IMR-90 (cell line): Measurements from ENCODE around the gene ZNF571. TPM values are rescaled to one million over a fixed set of nuclear protein-coding genes. Genes with fewer than 3 reads are reported as not detected.

Source experiments
- ATAC-seq: fragments of 200-7000 bp; cut with Tn5 transposase; 2 replicates; pipeline ENCODE4 v1.9.1; 2020; ENCODE audit warnings: low read depth, mild to moderate bottlenecking, moderate library complexity
- BruUV-seq: library from RNA; stranded (reverse); fragments of 400-500 nt; replicated peaks from 2 replicates; lab custom pipeline; 2021; lab: Mats Ljungman, UMichigan
- CTCF ChIA-PET: fragments of 300-600 bp; formaldehyde crosslinking; extraction: SDS; loops from one replicate; lab custom pipeline; 2021; ENCODE audit warnings: antibody characterized with exemption; lab: Yijun Ruan, JAX
- POLR2A ChIA-PET: fragments of 300-600 bp; sonication (Branson Sonifier 250); formaldehyde crosslinking; loops from one replicate; lab custom pipeline; 2022; ENCODE audit warnings: antibody characterized with exemption; ENCODE audit not compliant: unreplicated experiment; lab: Charles Lee
- DNase-seq: peaks from one replicate; pipeline ENCODE4 v3.0.0; 2013
- H2AFZ ChIP-seq: replicated peaks from 2 replicates; pipeline ENCODE3; 2013; ENCODE audit warnings: low read length, mild to moderate bottlenecking; ENCODE audit not compliant: poor library complexity
- H2AK5ac ChIP-seq: 2 replicates; pipeline ENCODE4 v1.6.1; 2013; ENCODE audit warnings: low read depth, low read length, inconsistent platforms
- H2AK9ac ChIP-seq: replicated peaks from 2 replicates; pipeline ENCODE3; 2013; ENCODE audit warnings: mild to moderate bottlenecking, low read depth, low read length, moderate library complexity; ENCODE audit not compliant: poor library complexity
- H2BK120ac ChIP-seq: 2 replicates; pipeline ENCODE4 v1.6.1; 2013; ENCODE audit warnings: low read depth, low read length, inconsistent platforms
- H2BK15ac ChIP-seq: 3 replicates; pipeline ENCODE4 v1.6.1; 2013; ENCODE audit warnings: low read depth, low read length, inconsistent platforms
- H2BK20ac ChIP-seq: 2 replicates; pipeline ENCODE4 v1.6.1; 2013; ENCODE audit warnings: low read depth, mild to moderate bottlenecking, inconsistent platforms, low read length, moderate library complexity
- H2BK5ac ChIP-seq: 2 replicates; pipeline ENCODE4 v1.6.1; 2013; ENCODE audit warnings: mild to moderate bottlenecking, low read depth, low read length, inconsistent platforms; ENCODE audit not compliant: poor library complexity, severe bottlenecking
- H3K14ac ChIP-seq: replicated peaks from 2 replicates; pipeline ENCODE4 v1.6.1; 2013; ENCODE audit warnings: low read depth, low read length, inconsistent platforms
- H3K18ac ChIP-seq: 2 replicates; pipeline ENCODE4 v1.6.1; 2013; ENCODE audit warnings: low read depth, low read length, control low read depth
- H3K23ac ChIP-seq: 2 replicates; pipeline ENCODE4 v1.6.1; 2013; ENCODE audit warnings: low read depth, low read length, inconsistent platforms
- H3K27ac ChIP-seq: 2 replicates; pipeline ENCODE4 v1.5.1; 2013; ENCODE audit warnings: mild to moderate bottlenecking, control low read depth, low read length; ENCODE audit not compliant: insufficient read depth
- H3K27me3 ChIP-seq: 2 replicates; pipeline ENCODE4 v1.6.1; 2013; ENCODE audit warnings: low read length; ENCODE audit not compliant: control insufficient read depth, insufficient read depth
- H3K36me3 ChIP-seq: 2 replicates; pipeline ENCODE4 v1.6.1; 2013; ENCODE audit warnings: low read length, mixed read lengths; ENCODE audit not compliant: control insufficient read depth, insufficient read depth
- H3K4ac ChIP-seq: 2 replicates; pipeline ENCODE4 v1.6.1; 2013; ENCODE audit warnings: low read depth, low read length, inconsistent platforms
- H3K4me1 ChIP-seq: 2 replicates; pipeline ENCODE4 v1.6.1; 2013; ENCODE audit warnings: low read length, mixed read lengths; ENCODE audit not compliant: control insufficient read depth, insufficient read depth
- H3K4me2 ChIP-seq: 2 replicates; pipeline ENCODE4 v1.6.1; 2013; ENCODE audit warnings: low read depth, mild to moderate bottlenecking, control low read depth, low read length, moderate library complexity
- H3K4me3 ChIP-seq: 2 replicates; pipeline ENCODE4 v1.5.1; 2013; ENCODE audit warnings: low read depth, mild to moderate bottlenecking, control low read depth, low read length, moderate library complexity; ENCODE audit not compliant: insufficient read depth
- H3K56ac ChIP-seq: 2 replicates; pipeline ENCODE4 v1.6.1; 2013; ENCODE audit warnings: low read length, inconsistent platforms; ENCODE audit not compliant: insufficient read depth; ENCODE audit errors: extremely low read depth
- H3K79me1 ChIP-seq, 2 experiments: 2 replicates each; pipeline ENCODE4 v1.6.1; 2013; ENCODE audit warnings: low read length in 2 of 2, inconsistent platforms in 1 of 2, low read depth in 1 of 2
- H3K9ac ChIP-seq: 2 replicates; pipeline ENCODE4 v1.6.1; 2013; ENCODE audit warnings: low read depth, low read length, control low read depth
- H3K9me1 ChIP-seq: 2 replicates; pipeline ENCODE4 v1.6.1; 2013; ENCODE audit warnings: low read length, inconsistent platforms; ENCODE audit not compliant: insufficient read depth
- H3K9me3 ChIP-seq: 2 replicates; pipeline ENCODE4 v1.6.1; 2013; ENCODE audit warnings: low read length; ENCODE audit not compliant: control insufficient read depth, insufficient read depth
- H4K20me1 ChIP-seq: 2 replicates; pipeline ENCODE4 v1.6.1; 2013; ENCODE audit warnings: low read length, inconsistent platforms; ENCODE audit not compliant: insufficient read depth
- H4K5ac ChIP-seq: 2 replicates; pipeline ENCODE4 v1.6.1; 2013; ENCODE audit warnings: mild to moderate bottlenecking, low read depth, low read length, control low read depth
- H4K8ac ChIP-seq, 2 experiments: 2 replicates each; pipeline ENCODE4 v1.6.1; 2013; ENCODE audit warnings: low read depth in 2 of 2, low read length in 2 of 2, control low read depth in 1 of 2, inconsistent platforms in 1 of 2
- H4K91ac ChIP-seq: 2 replicates; pipeline ENCODE4 v1.6.1; 2013; ENCODE audit warnings: low read depth, low read length, inconsistent platforms; ENCODE audit not compliant: insufficient read depth
- BHLHE40 ChIP-seq: fragments of 150-350 bp; IDR thresholded peaks from 2 replicates; pipeline ENCODE4 v1.6.1; 2016; ENCODE audit warnings: mild to moderate bottlenecking, low read depth, low read length
- CTCF ChIP-seq: conservative IDR thresholded peaks from 2 replicates; pipeline ENCODE4 v1.5.1; 2012; ENCODE audit warnings: mild to moderate bottlenecking, low read depth, low read length, improper control_type of control experiment
- FOS ChIP-seq: fragments of 150-350 bp; IDR thresholded peaks from 2 replicates; pipeline ENCODE4 v1.6.1; 2016; ENCODE audit warnings: low read depth, low read length
- RAD21 ChIP-seq: IDR thresholded peaks from 2 replicates; pipeline ENCODE4 v1.6.1; 2012; ENCODE audit warnings: low read length, improper control_type of control experiment
- RCOR1 ChIP-seq: IDR thresholded peaks from 2 replicates; pipeline ENCODE4 v1.6.1; 2012; ENCODE audit warnings: mild to moderate bottlenecking, low read length, improper control_type of control experiment; ENCODE audit not compliant: insufficient replicate concordance
- SMC3 ChIP-seq: fragments of 150-350 bp; IDR thresholded peaks from 2 replicates; pipeline ENCODE4 v1.6.1; 2016; ENCODE audit warnings: low read depth, mild to moderate bottlenecking, antibody characterized with exemption, low read length, moderate library complexity
- WGBS, 2 experiments: methylation state at CpG; one replicate each; pipeline versions ENCODE4 v1.1.5 to v1.1.7; 2013; ENCODE audit warnings: missing lambda C conversion rate in 2 of 2; ENCODE audit not compliant: insufficient read length in 1 of 2; ENCODE audit errors: extremely low coverage in 2 of 2; 5-methylcytosine and 5-hydroxymethylcytosine counted together
- dilution Hi-C: fragments of 300-500 bp; cut with HindIII; formaldehyde crosslinking; loops from one replicate; pipeline ENCODE4 v1.14.3; 2018; ENCODE audit warnings: low sequenced_read_pairs; ENCODE audit not compliant: unreplicated experiment
- in situ Hi-C: fragments of 300-500 bp; cut with MboI; formaldehyde crosslinking; loops from 3 replicates; pipeline ENCODE4 v1.14.3; 2019; ENCODE audit warnings: low sequenced_read_pairs, inconsistent platforms, mixed read lengths
- intact Hi-C: fragments of 100-400 bp; cut with micrococcal nuclease; formaldehyde crosslinking; loops from 2 replicates; pipeline ENCODE4 v1.10.0; 2022
- polyA plus RNA-seq, 3 experiments: library from polyadenylated mRNA; depleted of rRNA; stranded (reverse); fragments of >200 nt; gene quantifications; 2 replicates each; pipeline ENCODE4 v1.2.3, GENCODE V29; 2012; ENCODE audit warnings: low replicate concordance in 1 of 3
- total RNA-seq: library from RNA; depleted of rRNA; stranded (reverse); fragments of >200 nt; gene quantifications from 2 replicates; pipeline ENCODE4 v1.2.3, GENCODE V29; 2012

The ZNF571 gene
- total and polyA plus RNA-seq, 2 of the 4 experiments (the other 2 are of a cell fraction) = 0.82 to 2.2 TPM

DNA sequence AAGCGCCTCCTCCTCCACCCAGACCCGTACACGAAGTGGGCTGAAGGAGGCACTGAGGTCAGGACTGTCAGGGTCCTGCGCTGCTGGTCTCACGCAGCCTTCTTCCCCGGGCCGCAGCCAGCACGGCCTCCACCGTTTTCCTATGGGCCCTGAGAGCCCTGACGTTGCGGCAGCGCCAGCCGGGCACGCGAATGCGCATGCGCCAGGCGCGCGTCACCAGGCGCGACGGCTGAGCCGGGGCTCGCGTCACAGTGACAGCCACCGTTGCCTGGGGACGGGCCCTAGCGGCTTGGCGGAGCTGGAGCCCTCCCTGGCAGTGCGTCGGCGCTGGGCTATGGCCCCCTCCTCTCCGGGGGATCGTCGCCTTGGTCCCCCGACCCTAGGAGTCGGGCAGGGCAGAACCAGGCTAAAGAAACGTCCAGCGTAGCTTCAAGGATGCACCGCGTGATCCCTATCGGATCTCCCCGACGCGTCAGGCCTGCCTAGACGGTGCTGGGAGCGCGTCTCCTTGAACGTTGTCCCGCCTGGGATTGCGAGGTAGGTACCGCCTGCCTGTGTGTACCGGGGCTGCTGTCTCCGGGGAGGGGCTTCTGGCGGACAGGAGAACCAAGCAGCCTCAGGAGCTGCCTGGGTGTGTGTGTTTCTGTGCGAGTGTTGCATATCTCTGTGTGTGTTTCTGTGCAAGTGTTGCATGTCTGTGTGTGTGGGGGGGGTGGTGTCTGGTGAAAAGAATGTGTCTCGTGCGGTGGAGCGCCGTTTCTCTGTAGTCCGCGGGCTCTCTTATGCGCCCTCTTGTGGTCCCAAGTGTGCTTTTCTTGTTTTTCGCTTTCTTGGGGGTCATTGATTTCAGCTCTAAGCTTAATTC, 43.2 kb downstream of the ZNF571 start:
- no peak overlapping the region for H2AK5ac ChIP-seq
- H3K9me1 ChIP-seq = no peaks in the 10 kb centered on the region
- peak overlapping the region; percentile 92 for H4K5ac ChIP-seq
- in situ Hi-C loops (no loop called here), dilution Hi-C loops (no loop called here), intact Hi-C loops (no loop called here)
- H2BK20ac ChIP-seq = no peak overlapping the region
- H2BK15ac ChIP-seq = no peak overlapping the region
- peak overlapping the region; percentile 95 for H2AFZ ChIP-seq
- H3K79me1 ChIP-seq = no peaks in the 10 kb centered on the region
- no peaks in the 10 kb centered on the region for H4K20me1 ChIP-seq
- peak overlapping the region; percentile 40 to 91; a peak in 2 of 4 replicates for H4K8ac ChIP-seq
- H2BK5ac ChIP-seq = no peak overlapping the region
- peak overlapping the region; percentile 87 for H3K4ac ChIP-seq
- H3K4me1 ChIP-seq = no peaks in the 10 kb centered on the region
- no TSS peak for BruUV-seq
- H3K36me3 ChIP-seq = no peaks in the 10 kb centered on the region
- H3K14ac ChIP-seq = peak overlapping the region; percentile 71; the same call in 1 of the 2 replicates
- 0 out of 2 replicates have a peak overlapping the region, but pooled peaks have one; percentile 41 for H4K91ac ChIP-seq
- peak overlapping the region; percentile 3 for H2AK9ac ChIP-seq
- ATAC-seq = peak; percentile 76
- WGBS, 2 experiments = 1% methylated on average over 23 of the region's 65 CpGs; no CpG with 5 or more reads in 1 of the 2 experiments
- CTCF ChIA-PET = interaction anchor here (0.7 kb wide), 1 partner anchor 95 kb away, joined by 3 read pairs; no protein-coding TSS in a partner anchor
- peak overlapping the region; percentile 80 for H3K4me3 ChIP-seq
- no peak overlapping the region for H2BK120ac ChIP-seq
- POLR2A ChIA-PET = no interaction called here
- peak overlapping the region; percentile 38; the same call in 1 of the 2 replicates for H3K23ac ChIP-seq
- H3K27me3 ChIP-seq = no peaks in the 10 kb centered on the region
- peaks cover 60% of the 10 kb centered on the region for H3K9me3 ChIP-seq
- peak overlapping the region; percentile 68 for H3K4me2 ChIP-seq
- H3K27ac ChIP-seq = peak overlapping the region; percentile 39
- no peak overlapping the region for H3K56ac ChIP-seq
- peak; percentile 30; the same call in 1 of the 2 replicates for TF ChIP-seq BHLHE40
- TF ChIP-seq CTCF = peak; percentile 37
- 0 out of 2 replicates have a peak, but pooled peaks have one; percentile 18 for TF ChIP-seq SMC3
- TF ChIP-seq FOS = no peak
- peak; percentile 30; the same call in 1 of the 2 replicates for TF ChIP-seq RAD21
- TF ChIP-seq RCOR1 = no peak
- H3K9ac ChIP-seq = peak overlapping the region; percentile 44; the same call in 1 of the 2 replicates
- DNase-seq = peak; percentile 44
- H3K18ac ChIP-seq = no peak overlapping the region
